ENCODE measurements around the gene GLIPR2.
A peak's percentile ranks its signal among the peaks of the same experiment; 100 is the strongest.

The GLIPR2 gene

DNA sequence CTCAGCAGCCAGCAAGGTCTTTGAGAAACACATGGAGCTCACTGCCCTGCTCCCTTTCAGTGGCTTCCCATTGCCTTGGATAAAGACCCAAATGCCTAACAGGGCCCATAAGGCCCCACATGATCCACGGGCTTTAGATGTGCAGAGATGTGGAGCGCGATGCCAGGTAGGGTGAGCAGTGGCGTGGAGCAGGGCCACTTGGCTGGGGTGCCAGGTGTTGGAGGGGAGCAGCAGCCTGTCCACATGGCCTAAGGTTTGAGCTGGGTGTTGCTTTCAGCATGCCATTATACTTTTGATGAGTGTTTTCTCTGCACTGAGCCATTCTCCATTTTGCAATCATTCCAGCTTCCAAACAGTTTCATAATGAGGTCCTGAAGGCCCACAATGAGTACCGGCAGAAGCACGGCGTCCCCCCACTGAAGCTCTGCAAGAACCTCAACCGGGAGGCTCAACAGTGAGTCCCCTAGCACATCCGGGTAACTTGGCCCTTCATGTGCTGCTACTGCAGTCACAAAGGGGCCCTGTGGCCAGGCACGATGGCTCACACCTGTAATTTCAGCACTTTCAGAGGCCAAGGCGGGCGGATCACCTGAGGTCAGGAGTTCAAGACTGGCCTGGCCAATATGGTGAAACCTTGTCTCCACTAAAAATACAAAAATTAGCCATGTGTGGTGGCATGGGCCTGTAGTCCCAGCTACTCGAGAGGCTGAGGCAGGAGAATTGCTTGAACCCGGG is 11.1 kb downstream of the GLIPR2 start:
- DNase-seq (ENCODE audit: insufficient read length) (no peak), FAIRE-seq (no peak)
- no peak for TF ChIP-seq TAF1 (IDR thresholded peaks at IDR 0.05; ENCODE audit: borderline replicate concordance, low read depth, low read length)
- no peak for TF ChIP-seq POLR2A (IDR thresholded peaks at IDR 0.05; ENCODE audit: low read depth, low read length)
- TF ChIP-seq POLR2AphosphoS5 (IDR thresholded peaks at IDR 0.05; ENCODE audit: low read depth, low read length): no peak

GRCh38 chr9:36148311-36149051 is 11.9 kb downstream of the GLIPR2 start:
- TF ChIP-seq POLR2A (IDR thresholded peaks at IDR 0.05; ENCODE audit: low read depth, low read length): no peak
- no peak for TF ChIP-seq POLR2AphosphoS5 (IDR thresholded peaks at IDR 0.05; ENCODE audit: low read depth, low read length)
- FAIRE-seq (peak; percentile 50), DNase-seq (ENCODE audit: insufficient read length) (peak; percentile 70)

DNA sequence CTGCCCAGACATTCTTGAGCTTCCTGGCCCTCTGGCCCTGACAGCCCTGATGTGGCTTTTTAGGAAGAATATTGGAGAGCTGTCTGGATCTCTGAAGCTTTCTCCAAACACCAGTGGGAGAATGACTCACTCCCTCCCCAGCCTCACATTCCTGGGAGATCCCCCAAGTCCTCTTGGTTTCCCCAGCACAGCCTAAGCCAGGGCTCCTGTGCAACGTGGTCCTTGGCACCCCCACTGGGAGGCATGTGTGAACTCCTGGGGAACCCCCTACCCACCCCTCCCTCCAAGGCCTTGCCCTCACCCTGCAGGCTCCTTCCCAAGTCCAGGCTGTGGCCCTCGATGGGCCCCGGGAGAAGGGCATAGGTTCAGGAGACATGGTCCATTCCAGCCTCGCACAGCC is 12.7 kb downstream of the GLIPR2 start:
- DNase-seq (ENCODE audit: insufficient read length) (no peak), FAIRE-seq (no peak)
- TF ChIP-seq TAF1 (IDR thresholded peaks at IDR 0.05; ENCODE audit: borderline replicate concordance, low read depth, low read length): no peak
- no peak for TF ChIP-seq POLR2AphosphoS5 (IDR thresholded peaks at IDR 0.05; ENCODE audit: low read depth, low read length)
- no peak for TF ChIP-seq POLR2A (IDR thresholded peaks at IDR 0.05; ENCODE audit: low read depth, low read length)

GRCh38 chr9:36150574-36151315 is 14.2 kb downstream of the GLIPR2 start:
- TF ChIP-seq TAF1 (IDR thresholded peaks at IDR 0.05; ENCODE audit: borderline replicate concordance, low read depth, low read length) (no peak), POLR2AphosphoS5 (IDR thresholded peaks at IDR 0.05; ENCODE audit: low read depth, low read length) (no peak), POLR2A (IDR thresholded peaks at IDR 0.05; ENCODE audit: low read depth, low read length) (no peak)
- FAIRE-seq (no peak), DNase-seq (ENCODE audit: insufficient read length) (no peak)

GRCh38 chr9:36151316-36152210 is 15.0 kb downstream of the GLIPR2 start:
- FAIRE-seq (peak; percentile 90), DNase-seq (ENCODE audit: insufficient read length) (peak; percentile 70)
- TF ChIP-seq TAF1 (IDR thresholded peaks at IDR 0.05; ENCODE audit: borderline replicate concordance, low read depth, low read length): no peak; the same call in 1 of the 2 replicates
- peak; percentile 66; the same call in 1 of the 2 replicates for TF ChIP-seq POLR2A (IDR thresholded peaks at IDR 0.05; ENCODE audit: low read depth, low read length)
- TF ChIP-seq POLR2AphosphoS5 (IDR thresholded peaks at IDR 0.05; ENCODE audit: low read depth, low read length): peak; percentile 60

- TF ChIP-seq POLR2A (IDR thresholded peaks at IDR 0.05; ENCODE audit: low read depth, low read length) (no peak), TAF1 (IDR thresholded peaks at IDR 0.05; ENCODE audit: borderline replicate concordance, low read depth, low read length) (no peak), POLR2AphosphoS5 (IDR thresholded peaks at IDR 0.05; ENCODE audit: low read depth, low read length) (no peak)
- no peak for FAIRE-seq
Measured at GRCh38 chr9:36152741-36153438, 16.4 kb downstream of the GLIPR2 start.

DNA sequence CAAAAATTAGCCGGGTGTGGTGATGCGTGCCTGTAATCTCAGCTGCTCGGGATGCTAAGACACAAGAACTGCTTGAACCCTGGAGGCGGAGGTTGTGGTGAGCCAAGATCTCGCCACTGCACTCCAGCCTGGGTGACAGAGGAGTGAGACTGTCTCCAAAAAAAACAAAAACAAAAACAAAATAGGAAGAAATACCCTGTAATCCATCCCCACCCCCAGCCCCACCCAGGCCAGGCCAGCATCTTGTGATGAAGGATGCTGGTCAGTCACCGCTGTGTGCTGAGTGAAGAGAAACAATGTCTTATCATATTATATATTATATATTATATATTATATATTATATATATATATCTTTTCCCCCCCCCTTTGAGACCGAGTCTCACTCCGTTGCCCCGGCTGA is 17.2 kb downstream of the GLIPR2 start:
- peak; percentile 9 for FAIRE-seq
- TF ChIP-seq TAF1 (IDR thresholded peaks at IDR 0.05; ENCODE audit: borderline replicate concordance, low read depth, low read length): no peak
- no peak for TF ChIP-seq POLR2AphosphoS5 (IDR thresholded peaks at IDR 0.05; ENCODE audit: low read depth, low read length)
- no peak for TF ChIP-seq POLR2A (IDR thresholded peaks at IDR 0.05; ENCODE audit: low read depth, low read length)

More at GRCh38 chr9:36152741-36153438, 16.4 kb downstream of the GLIPR2 start:
- DNase-seq (ENCODE audit: insufficient read length): no peak

DNA sequence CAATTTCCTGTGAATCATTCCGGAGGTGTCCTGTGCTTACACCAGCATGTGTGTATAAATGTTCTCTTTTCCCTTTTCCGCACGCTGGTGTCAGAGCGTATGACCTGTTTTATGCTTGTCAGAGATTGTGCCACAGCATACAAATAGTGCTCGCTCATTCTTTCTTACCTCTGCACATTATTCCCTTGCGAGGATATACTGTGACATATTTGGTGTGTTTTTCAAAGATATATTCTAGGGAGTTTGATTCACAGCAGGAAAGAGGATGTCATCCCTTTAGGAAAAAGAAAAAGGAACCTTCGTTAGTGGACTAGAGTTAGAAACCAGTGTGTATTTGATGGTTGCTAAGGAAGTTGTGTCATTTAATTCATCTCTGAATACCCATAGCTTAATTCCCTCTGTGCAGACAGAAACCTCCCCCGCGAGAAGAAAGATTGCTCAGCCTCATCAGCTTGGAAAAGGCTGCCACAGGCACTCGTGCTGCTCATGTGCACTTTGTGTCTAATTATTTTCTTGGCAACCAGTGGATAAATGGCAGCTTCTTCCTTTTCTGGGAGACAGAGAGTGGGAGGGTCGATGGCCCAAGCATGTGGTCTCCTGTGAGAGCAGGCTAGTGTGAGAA is 17.9 kb downstream of the GLIPR2 start:
- no peak for DNase-seq (ENCODE audit: insufficient read length)
- FAIRE-seq: no peak

More for the DNA sequence above, 17.2 kb downstream of the GLIPR2 start:
- no peak for DNase-seq (ENCODE audit: insufficient read length)

DNA sequence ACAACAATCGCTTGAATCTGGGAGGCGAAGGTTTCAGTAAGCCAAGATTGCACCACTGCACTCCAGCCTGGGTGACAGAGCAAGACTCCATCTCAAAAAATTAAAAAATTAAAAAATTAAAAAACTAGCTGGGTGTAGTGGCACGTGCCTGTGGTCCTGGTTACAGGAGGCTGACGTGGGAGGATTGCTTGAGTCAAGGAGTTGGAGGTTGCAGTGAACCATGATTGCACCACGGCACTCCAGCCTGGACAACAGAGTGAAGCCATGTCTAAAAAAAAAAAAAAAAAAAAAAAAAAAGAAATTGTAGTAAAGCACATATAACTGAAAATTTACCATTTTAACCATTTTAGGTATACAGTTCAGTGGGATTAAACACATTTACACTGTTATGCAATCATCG is 19.6 kb downstream of the GLIPR2 start:
- TF ChIP-seq POLR2A (IDR thresholded peaks at IDR 0.05; ENCODE audit: low read depth, low read length) (no peak), TAF1 (IDR thresholded peaks at IDR 0.05; ENCODE audit: borderline replicate concordance, low read depth, low read length) (no peak), POLR2AphosphoS5 (IDR thresholded peaks at IDR 0.05; ENCODE audit: low read depth, low read length) (no peak)
- DNase-seq (ENCODE audit: insufficient read length) (no peak), FAIRE-seq (no peak)

More for the DNA sequence above, 17.9 kb downstream of the GLIPR2 start:
- TF ChIP-seq POLR2AphosphoS5 (IDR thresholded peaks at IDR 0.05; ENCODE audit: low read depth, low read length) (no peak), TAF1 (IDR thresholded peaks at IDR 0.05; ENCODE audit: borderline replicate concordance, low read depth, low read length) (no peak), POLR2A (IDR thresholded peaks at IDR 0.05; ENCODE audit: low read depth, low read length) (no peak)

DNA sequence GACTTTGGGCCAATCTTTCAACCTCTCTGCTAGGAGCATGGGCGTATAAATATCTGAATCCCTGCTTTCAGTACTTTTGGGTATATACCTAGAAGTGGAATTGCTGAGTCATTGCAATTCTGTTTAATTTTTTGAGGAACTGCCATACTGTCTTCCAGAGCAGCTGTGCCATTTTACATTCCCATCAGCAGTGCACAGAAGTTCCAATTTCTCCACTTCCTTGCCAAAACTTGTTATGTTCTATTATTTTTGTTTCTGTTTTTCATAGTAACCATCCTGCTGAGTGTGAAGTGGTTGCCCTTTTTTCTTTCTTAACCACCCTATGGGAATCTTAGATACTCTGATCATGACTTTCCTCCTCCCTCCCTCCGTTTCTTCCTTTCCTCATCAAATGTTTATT is 21.6 kb downstream of the GLIPR2 start:
- no peak for FAIRE-seq
- TF ChIP-seq POLR2AphosphoS5 (IDR thresholded peaks at IDR 0.05; ENCODE audit: low read depth, low read length): no peak
- TF ChIP-seq POLR2A (IDR thresholded peaks at IDR 0.05; ENCODE audit: low read depth, low read length): no peak
- TF ChIP-seq TAF1 (IDR thresholded peaks at IDR 0.05; ENCODE audit: borderline replicate concordance, low read depth, low read length): no peak
- no peak for DNase-seq (ENCODE audit: insufficient read length)

Measured in GM12892 (cell line).